ENCODE results near the gene AQP9.

Gene AQP9

DNA sequence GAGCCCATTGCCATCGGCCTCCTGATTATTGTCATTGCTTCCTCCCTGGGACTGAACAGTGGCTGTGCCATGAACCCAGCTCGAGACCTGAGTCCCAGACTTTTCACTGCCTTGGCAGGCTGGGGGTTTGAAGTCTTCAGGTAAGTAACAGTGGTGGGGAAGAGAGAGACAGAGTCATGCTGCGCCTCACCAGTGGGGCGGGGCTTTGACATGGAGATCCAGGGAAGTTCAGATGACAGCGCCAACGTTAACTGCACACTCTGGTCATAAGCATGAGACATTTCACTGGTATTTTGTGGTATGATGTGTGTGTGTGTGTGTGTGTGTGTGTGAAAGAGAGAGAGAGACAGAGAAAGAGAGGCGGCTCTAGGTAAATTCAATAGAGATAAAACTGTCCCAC is 41.0 kb downstream of the AQP9 start:
- Histone ChIP-seq H2AFZ (no peak overlapping the region), H3K36me3 (ENCODE audit: control insufficient read depth, insufficient read depth, low read length) (no peaks in the 10 kb centered on the region), H3K4me3 (ENCODE audit: low read depth, low read length) (no peak overlapping the region), H3K4me2 (ENCODE audit: low read length) (no peak overlapping the region), H3K27me3 (ENCODE audit: control insufficient read depth, insufficient read depth, low read length) (no peaks in the 10 kb centered on the region), H3K79me2 (no peaks in the 10 kb centered on the region), H3K9me3 (ENCODE audit: control insufficient read depth, low read length) (no peaks in the 10 kb centered on the region), H3K4me1 (no peaks in the 10 kb centered on the region), H3K27ac (no peak overlapping the region), H3K9ac (no peak overlapping the region)
- TF ChIP-seq, protein P1, sequence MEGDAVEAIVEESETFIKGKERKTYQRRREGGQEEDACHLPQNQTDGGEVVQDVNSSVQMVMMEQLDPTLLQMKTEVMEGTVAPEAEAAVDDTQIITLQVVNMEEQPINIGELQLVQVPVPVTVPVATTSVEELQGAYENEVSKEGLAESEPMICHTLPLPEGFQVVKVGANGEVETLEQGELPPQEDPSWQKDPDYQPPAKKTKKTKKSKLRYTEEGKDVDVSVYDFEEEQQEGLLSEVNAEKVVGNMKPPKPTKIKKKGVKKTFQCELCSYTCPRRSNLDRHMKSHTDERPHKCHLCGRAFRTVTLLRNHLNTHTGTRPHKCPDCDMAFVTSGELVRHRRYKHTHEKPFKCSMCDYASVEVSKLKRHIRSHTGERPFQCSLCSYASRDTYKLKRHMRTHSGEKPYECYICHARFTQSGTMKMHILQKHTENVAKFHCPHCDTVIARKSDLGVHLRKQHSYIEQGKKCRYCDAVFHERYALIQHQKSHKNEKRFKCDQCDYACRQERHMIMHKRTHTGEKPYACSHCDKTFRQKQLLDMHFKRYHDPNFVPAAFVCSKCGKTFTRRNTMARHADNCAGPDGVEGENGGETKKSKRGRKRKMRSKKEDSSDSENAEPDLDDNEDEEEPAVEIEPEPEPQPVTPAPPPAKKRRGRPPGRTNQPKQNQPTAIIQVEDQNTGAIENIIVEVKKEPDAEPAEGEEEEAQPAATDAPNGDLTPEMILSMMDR (IDR thresholded peaks at IDR 0.05): no peak

DNA sequence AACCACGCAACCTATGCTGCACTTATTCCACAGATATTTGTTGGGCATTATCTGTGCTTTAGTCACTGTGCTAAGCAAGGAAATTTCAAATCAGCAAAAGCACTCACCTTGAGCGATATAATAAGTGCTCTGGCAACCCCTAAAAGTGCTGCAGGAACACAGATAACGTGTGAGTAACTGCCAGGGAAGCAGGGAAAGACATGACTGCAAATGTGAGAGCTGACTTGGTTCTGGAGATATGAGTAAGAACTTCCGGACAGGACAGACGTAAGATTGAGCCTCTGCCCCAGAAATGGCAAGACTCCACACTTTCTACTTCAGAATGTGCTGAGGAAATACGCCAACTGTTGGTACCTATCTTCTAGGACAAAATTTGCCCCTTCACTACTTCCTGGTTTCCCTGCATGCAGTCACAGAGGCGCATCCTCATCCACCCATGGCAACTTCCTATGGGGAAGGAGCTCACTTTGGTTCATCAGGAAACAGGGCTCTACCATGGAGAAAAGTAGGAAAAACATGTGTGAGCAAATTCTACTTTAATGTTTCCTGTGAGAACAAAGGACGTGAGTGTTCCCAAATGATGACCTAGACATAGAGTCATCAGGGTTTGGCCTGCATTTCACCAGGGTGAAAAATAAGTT is 41.7 kb downstream of the AQP9 start:
- TF ChIP-seq, protein P1 (IDR thresholded peaks at IDR 0.05): no peak
- Histone ChIP-seq H3K9me3 (ENCODE audit: control insufficient read depth, low read length) (no peaks in the 10 kb centered on the region), H3K9ac (no peak overlapping the region), H3K4me3 (ENCODE audit: low read depth, low read length) (no peak overlapping the region), H3K27ac (no peak overlapping the region), H3K4me1 (no peaks in the 10 kb centered on the region), H2AFZ (no peak overlapping the region), H3K27me3 (ENCODE audit: control insufficient read depth, insufficient read depth, low read length) (no peaks in the 10 kb centered on the region), H3K4me2 (ENCODE audit: low read length) (no peak overlapping the region), H3K36me3 (ENCODE audit: control insufficient read depth, insufficient read depth, low read length) (no peaks in the 10 kb centered on the region), H3K79me2 (no peaks in the 10 kb centered on the region)

DNA sequence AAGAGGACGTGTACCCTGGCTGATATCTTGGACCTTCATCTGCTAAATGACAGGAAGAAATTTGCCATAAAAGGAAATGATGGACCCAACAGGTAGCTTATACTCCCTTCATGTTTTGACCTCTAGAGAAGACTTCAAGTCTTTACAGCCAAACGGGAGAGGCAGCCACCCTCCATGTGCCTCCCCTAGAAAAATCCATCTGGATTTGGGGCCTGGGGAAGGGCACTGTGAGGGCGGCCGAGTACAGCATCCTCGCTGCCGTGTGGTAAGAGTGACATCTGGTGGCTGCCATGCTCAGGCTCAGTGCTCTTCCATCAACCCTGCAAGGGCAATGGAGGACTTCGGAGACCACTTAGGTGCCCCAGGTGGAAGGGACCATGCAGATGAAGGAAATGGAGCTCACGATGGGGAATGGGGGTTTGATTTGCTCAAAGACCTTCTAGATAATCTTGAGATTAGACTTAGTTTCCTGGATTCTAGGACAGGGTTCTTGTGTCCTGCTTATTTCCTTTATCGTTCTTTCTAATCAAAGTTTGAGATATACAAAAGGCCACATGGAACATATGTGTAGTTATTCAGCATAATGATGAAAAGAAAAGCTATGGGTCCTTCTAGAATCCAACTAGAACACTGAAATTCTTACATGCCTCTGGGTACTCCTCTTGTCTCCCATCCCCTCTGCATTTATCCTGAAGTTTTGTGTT is 44.4 kb downstream of the AQP9 start:
- Histone ChIP-seq H3K27me3 (ENCODE audit: control insufficient read depth, insufficient read depth, low read length) (no peaks in the 10 kb centered on the region), H2AFZ (no peak overlapping the region), H3K9me3 (ENCODE audit: control insufficient read depth, low read length) (no peaks in the 10 kb centered on the region), H3K4me1 (no peaks in the 10 kb centered on the region), H3K4me3 (ENCODE audit: low read depth, low read length) (no peak overlapping the region), H3K9ac (no peak overlapping the region), H3K79me2 (no peaks in the 10 kb centered on the region), H3K27ac (no peak overlapping the region), H3K36me3 (ENCODE audit: control insufficient read depth, insufficient read depth, low read length) (no peaks in the 10 kb centered on the region), H3K4me2 (ENCODE audit: low read length) (no peak overlapping the region)
- TF ChIP-seq, protein P1 (IDR thresholded peaks at IDR 0.05): peak; percentile 55

DNA sequence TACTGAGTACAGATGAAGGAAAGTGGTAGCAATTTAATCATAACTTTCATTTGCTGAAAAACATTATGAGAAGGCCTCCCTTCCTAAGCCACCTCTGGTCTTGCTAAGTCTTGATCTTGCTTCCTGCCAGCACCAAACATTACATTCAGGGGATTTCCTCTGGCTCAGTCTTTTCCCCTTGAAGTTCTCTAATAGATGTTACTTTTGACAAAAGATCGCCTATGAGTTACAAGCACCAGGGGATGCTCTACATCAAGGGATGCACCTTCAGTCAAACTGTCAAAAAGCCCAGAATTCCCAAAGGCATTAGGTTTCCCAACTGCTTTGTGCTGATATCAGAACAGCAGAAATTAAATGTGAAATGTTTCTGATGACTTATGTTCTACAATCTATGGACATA is 47.3 kb downstream of the AQP9 start:
- Histone ChIP-seq H3K4me2 (ENCODE audit: low read length) (no peak overlapping the region), H3K4me1 (no peaks in the 10 kb centered on the region), H2AFZ (no peak overlapping the region), H3K9me3 (ENCODE audit: control insufficient read depth, low read length) (no peaks in the 10 kb centered on the region), H3K4me3 (ENCODE audit: low read depth, low read length) (no peak overlapping the region), H3K79me2 (no peaks in the 10 kb centered on the region), H3K27ac (no peak overlapping the region), H3K36me3 (ENCODE audit: control insufficient read depth, insufficient read depth, low read length) (no peaks in the 10 kb centered on the region), H3K9ac (no peak overlapping the region), H3K27me3 (ENCODE audit: control insufficient read depth, insufficient read depth, low read length) (no peaks in the 10 kb centered on the region)
- TF ChIP-seq, protein P1 (IDR thresholded peaks at IDR 0.05): no peak

Data from parathyroid adenoma (tissue), 2 donors.